ENCODE data around the gene KRT7.

The KRT7 gene

DNA sequence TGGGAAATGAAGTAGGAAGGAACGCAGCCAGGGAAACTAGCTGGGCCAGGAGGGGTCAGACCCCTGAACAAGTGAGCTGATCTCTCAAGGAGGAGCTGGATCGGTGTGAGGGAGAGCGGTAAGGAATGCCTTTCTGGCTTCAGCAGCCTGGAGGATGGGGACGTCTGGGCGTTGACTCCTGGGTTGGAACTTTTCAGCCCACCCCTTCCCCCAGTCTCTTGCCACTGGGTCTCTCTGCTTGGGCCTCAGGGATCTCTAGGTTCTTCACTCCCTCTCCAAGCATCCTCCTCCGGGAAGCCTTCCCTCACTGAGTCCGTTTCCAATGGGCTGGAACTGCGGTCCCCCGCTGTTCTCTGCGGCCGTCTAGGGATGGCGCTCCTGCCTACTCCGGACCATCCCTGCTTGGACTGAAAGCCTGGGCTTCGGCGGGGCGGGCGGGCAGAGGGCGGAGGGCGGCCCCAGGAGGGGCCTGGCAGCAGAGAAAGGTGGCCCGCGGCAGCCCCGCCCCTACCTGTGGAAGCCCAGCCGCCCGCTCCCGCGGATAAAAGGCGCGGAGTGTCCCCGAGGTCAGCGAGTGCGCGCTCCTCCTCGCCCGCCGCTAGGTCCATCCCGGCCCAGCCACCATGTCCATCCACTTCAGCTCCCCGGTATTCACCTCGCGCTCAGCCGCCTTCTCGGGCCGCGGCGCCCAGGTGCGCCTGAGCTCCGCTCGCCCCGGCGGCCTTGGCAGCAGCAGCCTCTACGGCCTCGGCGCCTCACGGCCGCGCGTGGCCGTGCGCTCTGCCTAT, at the start of gene KRT7:
Gene KRT7, plus strand, starts transcription at position 570 of the 788 bp plus-strand sequence. Its CDS starts 54 bp downstream, at position 624.
- in situ Hi-C loops (cut with HindIII; ENCODE audit: low sequenced_read_pairs) = no loop called here

DNA sequence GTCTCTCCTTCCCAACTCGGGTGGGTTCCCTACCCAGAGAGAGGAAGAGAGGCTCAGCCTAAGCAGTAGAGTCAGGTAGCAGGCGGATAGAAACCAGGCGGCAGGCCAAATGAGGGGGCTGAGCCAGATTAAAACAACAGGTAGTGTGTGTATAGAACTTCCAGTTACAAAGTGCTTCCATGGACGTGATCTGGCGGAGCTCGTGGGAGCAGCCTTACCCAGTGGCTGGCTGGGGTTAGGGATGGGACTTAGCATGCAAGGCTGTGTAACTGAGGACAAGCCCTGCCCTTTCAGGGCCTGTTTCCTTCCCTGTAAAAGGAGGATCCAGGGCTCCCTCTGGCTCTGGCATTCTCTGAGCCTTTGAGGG, 49.5 kb upstream of the KRT7 start:
- in situ Hi-C loops (cut with HindIII; ENCODE audit: low sequenced_read_pairs) = no loop called here

DNA sequence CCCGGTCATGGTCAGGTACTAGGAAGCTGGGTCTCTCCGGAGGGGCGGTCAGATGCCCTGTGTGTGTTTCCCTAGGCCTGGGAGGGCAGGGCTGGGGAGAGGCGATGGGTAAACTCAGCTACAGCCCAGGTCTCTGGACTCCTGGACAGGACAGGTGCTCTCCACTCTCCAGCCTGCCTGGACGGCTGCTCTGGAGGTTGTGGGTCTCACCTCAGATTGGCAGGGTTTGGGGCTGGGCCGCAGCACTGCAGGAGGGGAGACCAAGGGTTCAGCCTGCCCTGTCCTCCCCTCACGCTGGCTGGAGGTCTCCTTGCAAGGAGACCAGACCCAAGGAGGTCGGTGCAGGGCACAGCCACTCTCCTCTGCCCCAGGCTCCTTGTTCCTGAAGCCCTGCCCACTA, 49.1 kb upstream of the KRT7 start:
- in situ Hi-C loops (cut with HindIII; ENCODE audit: low sequenced_read_pairs) = no loop called here

DNA sequence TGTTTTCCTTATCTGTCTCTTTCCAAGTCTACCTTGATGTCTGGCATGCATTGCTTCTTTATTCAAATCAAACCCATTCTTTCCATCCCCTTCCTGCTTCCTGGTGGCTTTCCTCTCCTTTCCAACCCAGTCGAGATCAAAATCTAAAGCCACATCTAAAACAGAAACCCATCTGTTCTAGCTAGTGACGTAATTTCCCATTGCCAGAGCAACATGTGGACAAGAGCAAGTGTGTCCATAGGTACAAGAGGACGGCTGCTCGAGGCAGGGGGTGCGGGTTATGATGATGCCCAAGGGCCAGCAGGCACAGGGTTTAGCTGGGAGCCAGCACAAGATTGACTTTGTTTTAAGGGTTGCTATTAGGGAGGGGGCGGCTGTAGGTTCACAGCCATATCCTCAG, 48.2 kb upstream of the KRT7 start:
- in situ Hi-C loops (cut with HindIII; ENCODE audit: low sequenced_read_pairs) = no loop called here

DNA sequence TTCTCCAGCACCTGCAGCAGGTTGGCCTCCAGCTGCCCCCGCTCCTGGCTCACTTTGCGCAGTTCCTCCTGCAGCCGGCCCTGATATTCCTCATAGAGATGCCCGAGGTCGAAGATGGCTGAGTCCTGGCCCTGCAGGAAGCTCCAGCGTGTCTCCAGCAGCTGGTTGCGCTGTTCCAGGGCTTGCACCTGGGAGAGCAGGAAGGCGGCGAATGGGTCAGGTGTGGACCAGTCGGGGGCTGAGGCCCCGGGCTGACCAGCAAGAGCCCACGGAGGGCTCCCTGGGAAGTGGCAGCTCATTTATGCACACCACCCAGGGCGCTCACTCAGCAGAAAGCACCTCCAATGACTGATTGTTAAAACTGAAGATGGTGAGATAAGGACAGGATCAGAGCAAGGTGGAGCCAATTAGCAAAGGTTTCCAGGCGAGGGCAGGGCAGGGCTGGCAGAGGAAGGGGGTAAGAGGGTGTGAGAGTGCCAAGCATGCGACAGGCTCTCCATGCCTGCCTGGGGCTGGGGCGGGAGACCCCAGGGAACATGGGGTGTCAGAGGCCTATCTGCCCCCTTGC, 47.6 kb upstream of the KRT7 start:
- in situ Hi-C loops (cut with HindIII; ENCODE audit: low sequenced_read_pairs) = no loop called here

DNA sequence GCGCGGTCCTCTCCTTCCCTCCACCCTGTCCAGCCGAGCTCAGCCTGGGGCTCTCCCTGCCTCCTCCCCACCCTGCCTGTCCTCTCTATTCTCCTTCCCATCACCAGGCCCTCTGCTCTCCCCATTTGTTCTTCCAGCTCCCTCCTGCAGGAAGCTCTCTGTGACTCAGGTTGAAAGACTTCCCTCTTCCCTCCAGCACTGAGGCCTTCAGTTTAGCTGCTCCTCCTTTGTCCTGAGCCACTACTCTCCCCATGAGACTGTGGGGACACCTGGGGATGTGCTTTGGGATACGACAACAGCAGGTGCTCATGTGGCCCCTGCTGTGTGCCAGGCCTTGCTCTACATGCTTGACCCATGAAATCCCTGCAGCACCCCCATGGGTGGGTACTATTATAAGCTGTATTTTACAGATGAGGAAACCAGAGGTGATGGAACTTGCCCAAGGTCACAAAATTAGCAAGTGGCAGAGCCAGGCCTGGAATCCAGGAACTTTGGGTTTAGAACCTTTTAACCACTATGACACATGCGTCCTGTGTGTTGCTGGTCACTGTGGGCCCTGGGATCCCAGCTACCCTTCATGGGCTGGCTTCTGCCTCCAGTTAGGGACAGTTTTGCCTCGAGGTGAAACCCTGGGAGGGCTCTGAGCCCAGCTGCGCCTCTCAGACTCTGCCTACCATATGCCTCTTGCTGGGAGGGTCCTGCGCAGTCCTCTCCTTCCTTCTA, 46.8 kb upstream of the KRT7 start:
- in situ Hi-C loops (cut with HindIII; ENCODE audit: low sequenced_read_pairs) = no loop called here

DNA sequence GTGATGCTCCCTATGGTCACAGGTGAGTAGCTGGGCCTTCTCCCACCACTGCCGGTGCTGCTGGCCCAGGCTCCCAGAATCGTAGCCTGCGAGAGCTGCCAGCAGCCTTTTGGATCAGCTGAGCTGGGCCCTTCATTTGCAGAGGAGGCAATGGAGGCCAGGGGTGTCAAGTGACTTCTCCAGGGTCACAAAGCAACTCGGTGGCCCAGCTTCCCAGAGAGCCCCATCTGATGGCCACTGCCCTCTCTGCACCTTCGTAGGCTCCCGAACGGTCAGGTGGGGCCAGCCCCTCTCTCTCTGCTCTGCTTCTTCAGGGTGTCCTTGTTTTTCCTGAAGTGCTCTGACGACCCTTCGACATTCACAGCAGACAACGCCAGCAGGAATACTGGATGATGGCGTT, 45.8 kb upstream of the KRT7 start:
- in situ Hi-C loops (cut with HindIII; ENCODE audit: low sequenced_read_pairs) = no loop called here

DNA sequence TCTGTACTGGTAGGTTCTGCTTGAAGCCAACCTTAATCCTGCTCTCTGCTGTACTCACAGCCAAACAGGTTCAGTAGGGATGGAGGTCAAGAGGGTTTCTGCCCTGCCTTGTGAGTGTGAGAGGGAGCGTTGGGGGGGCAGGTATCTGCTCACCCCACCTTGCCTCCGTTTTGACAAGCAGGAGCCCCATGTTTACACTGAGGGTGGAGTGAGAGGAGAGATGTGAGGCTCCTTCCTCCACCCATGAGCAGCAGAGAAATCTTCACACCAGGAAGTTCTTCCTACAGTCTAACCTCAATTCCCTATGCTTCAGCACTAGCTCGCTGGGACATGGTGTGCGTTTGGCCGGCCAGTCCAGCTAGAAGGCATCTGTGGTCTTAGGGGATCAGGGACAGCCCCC, 45.4 kb upstream of the KRT7 start:
- in situ Hi-C loops (cut with HindIII; ENCODE audit: low sequenced_read_pairs) = no loop called here

DNA sequence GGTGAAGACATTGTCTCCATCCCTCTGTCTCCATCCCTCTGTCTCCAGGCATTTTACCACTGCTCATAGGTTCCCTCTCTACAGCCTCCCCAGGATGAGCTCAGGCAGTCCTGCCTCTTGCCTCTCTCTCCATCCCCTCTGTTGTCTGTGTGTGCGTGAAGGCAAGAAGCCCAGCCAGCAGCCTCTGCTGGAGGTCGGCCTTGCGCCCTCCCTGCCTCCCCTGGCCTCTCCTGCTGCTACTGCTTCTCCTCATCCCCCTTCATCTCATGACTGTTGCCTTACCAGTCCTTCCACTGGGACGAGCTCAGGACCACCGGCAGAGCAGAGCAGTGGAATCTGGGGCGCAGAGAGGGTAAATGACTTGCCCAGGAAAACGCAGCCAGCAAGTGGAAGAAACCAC, 44.4 kb upstream of the KRT7 start:
- in situ Hi-C loops (cut with HindIII; ENCODE audit: low sequenced_read_pairs) = no loop called here

DNA sequence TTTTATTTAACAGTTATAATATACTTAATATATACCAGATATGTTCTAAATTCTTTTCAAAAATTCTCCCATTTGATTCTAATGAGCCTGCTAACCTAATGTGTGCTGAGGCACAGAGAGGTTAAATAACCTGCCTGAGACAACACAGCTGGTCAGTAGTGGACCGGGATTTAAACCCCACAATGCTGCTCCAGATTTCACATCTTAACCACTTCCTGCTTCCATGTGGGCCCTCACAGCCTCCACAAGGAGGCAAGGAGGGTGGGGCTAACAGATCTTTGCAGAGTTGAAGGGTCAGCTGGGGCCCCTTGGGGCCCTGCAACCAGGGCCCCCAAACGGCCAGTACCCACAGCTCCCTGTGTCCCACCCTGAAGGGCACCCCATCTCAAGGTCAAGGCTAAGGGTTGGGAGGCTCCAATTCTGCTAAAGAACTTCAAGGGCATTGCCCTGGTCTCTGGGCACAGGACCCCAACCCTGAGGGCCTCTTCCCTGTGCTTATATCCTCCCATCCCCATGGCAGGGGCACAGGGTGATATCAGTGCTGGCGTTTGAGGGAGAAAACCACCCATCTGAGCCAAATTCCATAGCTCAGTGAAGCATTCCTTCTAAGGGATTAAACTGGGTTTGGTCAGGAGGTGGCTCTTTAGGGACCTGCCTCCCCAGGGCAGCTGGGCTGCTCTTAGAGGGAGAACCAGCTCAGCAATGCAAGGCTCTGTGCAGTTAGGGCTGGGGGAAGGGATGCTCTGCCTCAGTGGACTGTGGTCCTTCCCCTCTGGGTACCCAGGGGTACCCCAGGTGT, 43.5 kb upstream of the KRT7 start:
- in situ Hi-C loops (cut with HindIII; ENCODE audit: low sequenced_read_pairs) = no loop called here

DNA sequence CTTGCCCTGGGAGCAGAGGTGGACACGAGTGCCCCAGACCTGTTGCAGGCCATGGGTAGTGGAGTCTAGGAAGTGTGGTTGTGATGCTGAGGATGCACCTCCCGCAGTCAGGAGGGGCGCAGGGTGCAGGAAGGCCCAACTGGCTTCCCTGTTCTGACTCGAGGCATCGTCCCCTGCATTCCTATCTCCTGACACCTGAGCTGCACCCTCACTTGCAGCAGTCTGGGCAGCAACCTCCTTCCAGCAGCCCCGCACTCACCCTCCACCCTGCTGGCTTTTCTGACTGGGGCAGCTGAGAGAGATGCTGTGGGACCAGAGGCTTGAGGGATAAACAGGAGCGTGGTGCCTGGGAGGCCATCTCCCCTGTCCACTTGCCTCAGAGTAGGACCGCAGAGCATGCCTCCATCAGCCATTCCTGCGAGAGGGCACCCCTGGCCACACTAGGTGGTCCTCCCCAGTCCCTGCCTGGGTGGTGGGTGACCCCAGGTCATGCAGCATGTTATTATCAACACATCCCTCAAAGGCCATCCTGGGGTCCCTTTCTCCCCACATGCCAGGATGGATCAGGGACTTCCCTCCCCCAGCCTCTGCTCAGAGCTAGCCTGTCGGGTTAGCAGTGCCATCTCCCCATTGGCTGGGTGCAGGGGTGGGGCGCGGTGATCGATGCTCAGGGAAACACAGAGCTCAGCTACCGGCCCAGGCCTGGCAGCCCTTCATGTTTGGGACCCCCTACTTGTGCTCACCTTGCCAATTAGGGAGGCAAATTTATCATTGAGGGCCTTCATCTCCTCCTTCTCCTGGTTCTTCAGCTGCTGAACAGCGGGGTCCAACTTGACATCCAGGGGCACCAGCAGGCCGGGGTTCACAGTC, 41.9 kb upstream of the KRT7 start:
- in situ Hi-C loops (cut with HindIII; ENCODE audit: low sequenced_read_pairs) = no loop called here

DNA sequence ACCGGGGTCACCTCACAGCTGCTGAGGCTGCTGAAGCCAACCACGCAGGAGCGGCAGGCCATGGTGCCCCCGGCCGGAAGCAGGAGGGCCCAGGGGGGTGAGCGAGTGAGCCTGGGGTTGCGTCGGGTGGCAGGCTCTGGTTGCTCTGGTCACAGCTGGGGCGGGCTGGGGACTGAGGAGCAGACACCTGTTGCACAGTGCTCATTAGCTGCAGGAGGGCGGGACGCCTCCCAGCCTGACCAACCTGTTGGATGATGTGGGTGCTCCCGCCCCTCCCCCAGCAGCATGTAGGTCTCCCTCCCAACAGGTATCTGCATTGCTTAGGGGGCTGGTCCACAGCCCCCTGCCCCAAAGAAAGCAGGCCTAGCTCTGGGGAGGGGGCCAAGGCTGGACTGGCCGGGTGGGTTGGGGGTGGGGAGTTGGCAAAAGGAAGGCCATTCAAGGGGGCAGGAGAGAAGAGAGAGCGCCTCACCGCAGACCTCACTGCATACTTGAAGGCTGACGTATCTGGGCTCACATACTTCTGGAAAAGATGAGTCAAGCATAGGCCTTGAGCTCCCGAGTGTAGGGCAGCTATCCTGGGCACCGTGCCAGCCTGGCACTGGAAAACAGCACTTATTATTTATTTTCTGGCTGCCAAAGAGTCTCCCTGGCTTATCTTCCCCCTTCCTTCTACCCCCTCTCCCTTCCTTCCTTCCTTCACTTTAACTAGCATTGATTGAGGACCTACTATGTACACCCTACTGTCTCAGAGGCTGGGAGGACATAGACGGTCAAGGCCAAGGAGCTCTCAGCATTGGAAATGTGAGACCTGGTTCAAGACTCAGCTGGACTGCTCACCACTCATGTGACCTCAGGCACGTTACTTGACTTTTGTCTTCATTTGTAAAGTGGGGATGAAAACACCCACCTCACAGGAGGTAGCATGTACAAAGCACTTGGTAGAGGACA, 40.9 kb upstream of the KRT7 start, which contains the start of gene KRT80:
Gene KRT80, minus strand, starts transcription at position 174 of the 951 bp plus-strand sequence. Its CDS starts 112 bp downstream, at position 62.
- in situ Hi-C loops (cut with HindIII; ENCODE audit: low sequenced_read_pairs) = no loop called here

DNA sequence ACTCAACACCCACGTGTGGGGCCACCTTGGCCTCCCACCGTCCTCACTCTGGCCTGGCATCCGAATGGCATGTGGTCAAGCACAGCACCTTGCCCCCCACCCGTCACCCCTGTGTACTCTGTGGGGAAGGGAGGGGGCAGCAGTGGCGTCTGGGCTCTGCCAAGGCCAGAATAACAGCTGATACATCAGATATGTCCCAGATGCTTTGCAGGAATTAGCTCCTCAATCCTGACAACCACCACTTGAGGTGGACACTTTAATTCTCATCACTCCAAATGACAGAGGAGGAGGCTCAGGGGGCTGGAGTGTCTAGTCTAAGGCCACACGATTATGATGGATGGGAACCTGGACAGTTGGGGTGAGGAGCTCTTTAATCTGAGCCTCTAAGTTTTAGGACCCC, 39.5 kb upstream of the KRT7 start:
- in situ Hi-C loops (cut with HindIII; ENCODE audit: low sequenced_read_pairs) = no loop called here

DNA sequence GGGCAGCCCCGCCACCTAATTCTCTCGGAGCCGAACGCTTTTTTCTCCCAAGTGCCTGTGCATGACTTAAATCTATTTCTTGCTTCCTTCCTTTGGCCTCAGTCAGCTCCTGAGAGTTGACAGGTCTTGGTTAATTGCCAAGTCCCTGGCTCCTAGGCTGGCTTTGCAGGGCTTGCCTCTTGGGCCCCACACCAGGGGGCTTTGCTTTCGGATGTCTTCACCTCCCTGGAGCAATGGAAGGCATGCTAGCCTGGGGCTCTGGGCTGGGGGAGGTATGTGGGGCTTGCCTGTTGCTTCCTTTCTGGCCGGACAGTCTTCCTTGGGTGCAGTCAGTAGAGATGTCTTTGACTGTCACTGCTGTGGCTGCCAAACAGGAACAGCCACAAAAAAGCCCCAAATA, 39.1 kb upstream of the KRT7 start:
- in situ Hi-C loops (cut with HindIII; ENCODE audit: low sequenced_read_pairs) = no loop called here

DNA sequence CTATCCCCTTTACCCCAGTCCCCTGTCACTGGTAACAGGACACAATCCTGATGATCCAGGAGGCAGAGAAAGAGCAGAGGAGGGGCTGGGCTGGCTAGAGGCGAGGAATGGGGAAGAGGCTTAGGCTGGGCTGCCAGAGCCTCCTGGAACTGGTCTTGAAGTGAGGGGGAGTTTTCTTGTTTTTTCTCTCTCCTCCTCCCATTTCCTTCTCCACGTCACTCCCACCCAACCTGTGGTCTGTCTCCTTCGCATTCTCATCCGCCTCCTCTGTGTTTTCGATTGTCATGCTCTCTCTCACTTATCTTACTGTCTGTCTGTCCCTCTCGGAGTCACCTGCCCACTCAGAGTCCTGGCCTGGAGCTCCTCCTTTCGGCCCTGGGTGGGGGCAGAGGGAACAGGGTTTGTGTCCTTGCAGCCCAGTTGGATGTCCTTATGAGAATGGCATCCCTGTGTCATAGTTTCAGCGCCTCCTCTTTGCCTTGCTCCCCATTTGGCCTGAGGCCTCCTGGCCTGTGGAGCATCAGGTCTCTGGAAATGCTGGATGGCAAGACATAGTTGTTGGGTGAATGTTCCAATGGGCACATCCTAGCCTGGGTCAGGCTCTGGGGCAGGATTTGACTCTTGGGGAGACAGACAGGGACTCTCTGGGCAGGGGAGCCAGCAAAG, 37.8 kb upstream of the KRT7 start:
- in situ Hi-C loops (cut with HindIII; ENCODE audit: low sequenced_read_pairs) = no loop called here

DNA sequence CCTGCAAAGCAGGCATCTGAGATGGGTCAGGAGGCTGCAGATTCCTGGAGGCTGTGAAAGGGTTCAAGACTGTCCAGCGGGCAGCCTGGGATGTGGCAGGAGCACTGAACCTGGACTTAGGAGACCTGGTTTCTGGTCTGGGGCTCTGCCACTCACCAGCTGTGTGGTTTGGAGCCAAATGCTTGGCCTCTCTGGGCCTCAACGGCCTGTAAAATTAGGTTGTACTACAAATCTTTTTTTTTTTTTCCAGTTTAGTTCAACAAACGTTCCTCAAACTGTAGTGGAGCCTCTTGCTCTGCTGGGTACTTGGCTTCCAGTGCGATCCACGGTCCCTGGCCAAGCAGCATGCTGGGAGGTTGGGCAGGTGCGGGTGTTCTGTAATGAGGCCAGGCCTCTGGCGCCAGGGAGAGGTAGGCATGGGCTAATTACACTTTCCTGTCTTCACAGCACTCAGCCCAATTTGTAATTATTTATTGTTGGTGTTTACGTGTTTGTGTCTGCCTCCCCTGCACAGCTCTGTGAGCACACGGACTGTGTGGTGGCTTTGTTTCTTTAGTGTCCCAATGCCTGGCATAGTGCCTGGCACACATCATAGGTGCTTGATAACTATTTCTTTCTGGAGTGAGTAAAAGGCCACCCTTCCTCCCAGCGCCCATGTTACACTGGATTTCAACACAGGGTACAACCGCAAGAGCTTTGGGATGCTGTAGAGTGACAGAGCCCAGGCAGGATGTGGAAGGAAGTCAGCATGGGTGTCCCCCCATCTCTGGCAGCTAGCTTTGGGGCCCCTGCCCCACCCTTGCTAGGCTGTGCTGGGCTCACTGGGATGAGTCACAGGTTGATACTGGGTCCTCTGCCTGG, 35.4 kb upstream of the KRT7 start:
- in situ Hi-C loops (cut with HindIII; ENCODE audit: low sequenced_read_pairs) = no loop called here

DNA sequence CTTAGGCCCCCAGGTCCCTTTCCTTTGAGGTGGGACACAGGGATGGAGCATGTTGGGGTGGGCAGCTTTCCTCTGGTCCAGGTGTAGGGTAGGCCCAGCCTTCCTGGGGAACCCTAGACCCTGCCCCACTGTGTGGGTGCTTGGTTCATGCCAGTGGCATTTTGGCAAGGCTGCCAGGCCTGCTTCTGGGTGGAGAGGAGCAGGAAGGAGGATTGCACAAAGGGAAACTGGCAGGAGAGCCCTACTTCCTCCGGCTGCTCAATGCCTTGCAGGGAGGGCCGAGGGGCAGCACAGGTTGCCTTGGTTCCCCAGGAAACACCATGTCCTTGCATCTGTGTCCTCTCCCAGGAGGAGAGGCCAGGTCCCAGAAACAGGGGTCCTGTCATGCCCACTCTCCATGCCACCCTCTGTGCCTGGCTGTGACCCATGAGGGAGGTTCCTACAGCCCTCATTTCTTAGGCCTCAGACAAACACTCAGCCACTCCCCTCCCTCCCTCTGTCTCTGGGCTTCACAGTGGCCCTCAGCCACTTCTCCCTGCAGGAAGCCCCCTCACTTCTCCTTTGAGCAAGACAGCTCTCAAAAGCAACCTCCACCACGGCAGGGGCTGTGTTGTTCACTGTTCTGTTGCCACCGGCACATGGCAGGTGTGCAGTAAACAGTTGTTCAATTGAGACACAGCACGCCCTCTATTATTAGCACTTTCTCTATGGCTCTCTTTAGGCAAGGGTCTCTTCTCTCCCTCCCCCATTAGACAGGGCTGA, 34.4 kb upstream of the KRT7 start:
- in situ Hi-C loops (cut with HindIII; ENCODE audit: low sequenced_read_pairs) = no loop called here
